BLaER1 treated with 17β-estradiol and CSF1 and Interleukin-3, amounts not matched to agents 10 nM and 100 nM (cell line): ENCODE results near the gene EXOG.

Source experiments
- H3K27ac ChIP-seq, 11 experiments: shearing (Covaris generic); formaldehyde crosslinking; 2 replicates each; pipeline ENCODE4 v1.8.1; 2022
- H3K27me3 ChIP-seq, 11 experiments: shearing (Covaris generic); formaldehyde crosslinking; 2 replicates each; pipeline ENCODE4 v1.8.1; 2022
- H3K36me3 ChIP-seq, 11 experiments: shearing (Covaris generic); formaldehyde crosslinking; 2 replicates each; pipeline ENCODE4 v1.8.1; 2022
- H3K4me1 ChIP-seq, 10 experiments: shearing (Covaris generic); formaldehyde crosslinking; 2 replicates each; pipeline ENCODE4 v1.8.1; 2022
- H3K4me2 ChIP-seq, 11 experiments: shearing (Covaris generic); formaldehyde crosslinking; 2 replicates each; pipeline ENCODE4 v1.8.1; 2022
- H3K4me3 ChIP-seq, 10 experiments: shearing (Covaris generic); formaldehyde crosslinking; 2 replicates each; pipeline ENCODE4 v1.8.1; 2022
- H3K9ac ChIP-seq, 11 experiments: shearing (Covaris generic); formaldehyde crosslinking; 2 replicates each; pipeline ENCODE4 v1.8.1; 2022
- H3K9me3 ChIP-seq, 11 experiments: shearing (Covaris generic); formaldehyde crosslinking; replicated peaks in 1 of 11; 2 replicates each; pipeline ENCODE4 v1.8.1; 2022
- H4K20me1 ChIP-seq, 11 experiments: shearing (Covaris generic); formaldehyde crosslinking; 2 replicates each; pipeline ENCODE4 v1.8.1; 2022
- Cebpa-rat ChIP-seq, 11 experiments: shearing (Covaris generic); IDR thresholded peaks; 2 replicates each; pipeline ENCODE4 v1.8.1; 2022

EXOG gene

DNA sequence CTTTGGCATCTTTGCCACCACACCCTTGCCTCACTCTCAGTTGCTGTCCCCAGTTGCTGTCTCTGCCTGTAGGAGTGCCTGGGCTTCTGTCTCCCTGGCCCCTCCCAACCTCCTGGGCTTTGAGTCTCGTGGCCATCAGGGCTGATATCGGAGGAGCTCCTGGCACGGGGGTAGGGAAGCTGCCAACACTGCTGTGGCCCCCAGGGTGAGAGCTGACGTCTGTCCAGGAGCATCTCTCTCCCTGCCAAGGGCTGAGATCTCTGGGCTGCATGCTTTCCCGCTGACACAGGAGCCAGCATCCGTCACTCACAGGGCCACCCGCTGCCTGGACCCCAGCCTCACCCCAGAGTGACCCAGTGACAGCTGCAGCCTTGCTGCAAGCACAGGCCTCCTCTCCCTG lies 47.4 kb downstream of the EXOG start:
- H3K36me3 ChIP-seq, result no peaks in the 10 kb centered on the region
- H3K4me1 ChIP-seq, result peaks cover 14 to 42% (median 34%) of the 10 kb centered on the region in 10 experiments
- no peak for TF ChIP-seq Cebpa-rat (IDR thresholded peaks at IDR 0.05)

DNA sequence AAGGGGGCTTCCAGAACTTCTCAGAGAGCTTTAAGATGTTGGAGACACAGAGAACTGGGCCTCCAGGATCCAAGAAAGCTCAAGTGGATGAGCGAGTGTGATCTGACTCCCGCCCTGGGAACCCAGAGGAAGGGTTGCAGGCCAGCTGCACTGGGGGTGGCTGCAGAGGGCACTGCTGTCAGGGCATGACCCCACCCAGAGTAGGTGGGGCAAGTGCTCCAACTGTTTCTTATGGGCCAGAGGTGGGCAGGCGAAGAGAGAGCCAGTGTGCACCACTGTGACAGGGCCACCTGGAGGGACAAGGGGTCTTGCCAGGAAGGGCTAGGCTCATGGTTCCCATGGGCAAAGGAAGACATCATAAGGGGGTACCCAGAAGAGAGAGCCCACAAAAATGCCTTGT lies 48.8 kb downstream of the EXOG start:
- H3K4me1 ChIP-seq, result peaks cover 14 to 45% (median 36%) of the 10 kb centered on the region in 10 experiments
- H3K27me3 ChIP-seq, result peaks cover 0 to 20% (median 16%) of the 10 kb centered on the region in 11 experiments; a peak in 14 of 22 replicates
- no peaks in the 10 kb centered on the region for H3K9me3 ChIP-seq
- no peak overlapping the region for H3K27ac ChIP-seq
- H3K4me2 ChIP-seq, result peak overlapping the region in 1 of 11 experiments; percentile 7; a peak in 1 of 22 replicates
- no peak overlapping the region for H3K4me3 ChIP-seq
- no peak overlapping the region for H3K9ac ChIP-seq
- peaks cover 0 to 40% (median 24%) of the 10 kb centered on the region in 11 experiments; a peak in 15 of 22 replicates for H4K20me1 ChIP-seq
- no peaks in the 10 kb centered on the region for H3K36me3 ChIP-seq
- TF ChIP-seq Cebpa-rat (IDR thresholded peaks at IDR 0.05), result no peak

More for the DNA sequence above, 47.4 kb downstream of the EXOG start:
- peaks cover 0 to 53% (median 28%) of the 10 kb centered on the region in 11 experiments; a peak in 15 of 22 replicates for H4K20me1 ChIP-seq
- H3K9me3 ChIP-seq, result no peaks in the 10 kb centered on the region
- no peak overlapping the region for H3K9ac ChIP-seq
- H3K27me3 ChIP-seq, result peaks cover 0 to 20% (median 16%) of the 10 kb centered on the region in 11 experiments; a peak in 14 of 22 replicates
- H3K4me3 ChIP-seq, result no peak overlapping the region
- no peak overlapping the region for H3K27ac ChIP-seq
- peak overlapping the region in 4 of 11 experiments; percentile 86 to 94 (median 90); a peak in 5 of 22 replicates for H3K4me2 ChIP-seq

GRCh38 chr3:38545550-38545949 lies 49.4 kb downstream of the EXOG start:
- Histone ChIP-seq H4K20me1 (peaks cover 0 to 34% (median 24%) of the 10 kb centered on the region in 11 experiments; a peak in 15 of 22 replicates), H3K27ac (no peak overlapping the region), H3K36me3 (no peaks in the 10 kb centered on the region), H3K9me3 (no peaks in the 10 kb centered on the region), H3K4me1 (peaks cover 14 to 45% (median 36%) of the 10 kb centered on the region in 10 experiments), H3K9ac (no peak overlapping the region), H3K4me3 (no peak overlapping the region), H3K4me2 (no peak overlapping the region), H3K27me3 (peaks cover 0 to 20% (median 16%) of the 10 kb centered on the region in 11 experiments; a peak in 14 of 22 replicates)
- TF ChIP-seq Cebpa-rat (IDR thresholded peaks at IDR 0.05), result no peak

DNA sequence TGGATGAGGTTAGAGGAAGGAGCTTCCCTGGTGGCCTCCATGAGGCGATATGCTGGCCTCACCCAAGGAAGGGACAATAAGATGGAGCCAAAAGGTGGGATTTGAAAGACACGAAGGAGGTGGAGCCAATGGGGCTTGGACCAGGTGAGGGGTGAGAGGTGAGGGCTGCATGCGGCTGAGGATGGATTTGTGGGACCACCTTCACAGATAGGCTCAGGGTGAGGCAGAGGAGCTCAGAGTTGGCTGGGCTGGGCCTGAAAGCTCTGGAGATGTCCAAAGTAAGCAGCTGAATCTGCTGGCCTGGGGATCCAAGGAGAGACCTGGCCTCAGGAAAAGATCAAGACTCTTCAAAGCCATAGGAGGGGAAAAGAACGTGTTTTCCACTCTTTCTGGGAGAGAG lies 49.8 kb downstream of the EXOG start:
- peaks cover 0 to 30% (median 24%) of the 10 kb centered on the region in 11 experiments; a peak in 15 of 22 replicates for H4K20me1 ChIP-seq
- H3K4me3 ChIP-seq, result no peak overlapping the region
- peaks cover 0 to 20% (median 16%) of the 10 kb centered on the region in 11 experiments; a peak in 14 of 22 replicates for H3K27me3 ChIP-seq
- no peak overlapping the region for H3K9ac ChIP-seq
- no peak overlapping the region for H3K4me2 ChIP-seq
- no peaks in the 10 kb centered on the region for H3K9me3 ChIP-seq
- no peak for TF ChIP-seq Cebpa-rat (IDR thresholded peaks at IDR 0.05)
- H3K27ac ChIP-seq, result no peak overlapping the region
- no peaks in the 10 kb centered on the region for H3K36me3 ChIP-seq
- H3K4me1 ChIP-seq, result peaks cover 14 to 42% (median 35%) of the 10 kb centered on the region in 10 experiments

- H3K9me3 ChIP-seq, result no peaks in the 10 kb centered on the region
- peaks cover 0 to 19% (median 13%) of the 10 kb centered on the region in 10 experiments; a peak in 15 of 20 replicates for H3K4me1 ChIP-seq
- no peak for TF ChIP-seq Cebpa-rat (IDR thresholded peaks at IDR 0.05)
- H3K27ac ChIP-seq, result no peak overlapping the region
- H3K27me3 ChIP-seq, result peaks cover 0 to 8% (median 5%) of the 10 kb centered on the region in 11 experiments; a peak in 14 of 22 replicates
- peaks cover 0 to 8% (median 4%) of the 10 kb centered on the region in 11 experiments; a peak in 13 of 22 replicates for H4K20me1 ChIP-seq
- H3K4me2 ChIP-seq, result peak overlapping the region; percentile 2 to 81 (median 63); a peak in 19 of 22 replicates
- no peaks in the 10 kb centered on the region for H3K36me3 ChIP-seq
- H3K4me3 ChIP-seq, result no peak overlapping the region
- no peak overlapping the region; a peak in 1 of 22 replicates for H3K9ac ChIP-seq
Observed at GRCh38 chr3:38548154-38548931, 52.2 kb downstream of the EXOG start.

DNA sequence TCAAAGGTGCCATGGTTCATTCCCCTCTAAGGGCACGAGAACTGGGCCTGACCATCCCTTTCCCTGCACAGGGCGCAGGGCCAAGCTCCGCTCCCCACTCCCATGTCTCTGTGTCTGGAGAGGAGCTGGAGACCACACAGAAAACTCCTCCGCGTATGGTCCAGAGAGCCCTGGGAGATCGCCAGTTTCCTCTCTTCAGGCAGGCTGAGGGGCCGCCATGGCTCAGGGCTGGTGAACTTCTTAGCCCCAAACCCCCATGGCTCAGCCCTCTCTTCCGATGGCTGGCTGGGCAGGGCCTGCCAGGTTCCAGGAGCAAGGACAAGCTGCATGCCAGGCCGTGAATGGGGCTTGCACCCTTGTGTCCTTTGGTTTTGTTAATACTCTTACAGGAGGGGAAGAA lies 52.9 kb downstream of the EXOG start:
- H3K4me1 ChIP-seq, result peaks cover 0 to 14% (median 11%) of the 10 kb centered on the region in 10 experiments; a peak in 15 of 20 replicates
- TF ChIP-seq Cebpa-rat (IDR thresholded peaks at IDR 0.05), result no peak
- peaks cover 0 to 7% (median 5%) of the 10 kb centered on the region in 11 experiments; a peak in 11 of 22 replicates for H3K9me3 ChIP-seq
- peaks cover 0 to under 1% (median 0%) of the 10 kb centered on the region in 11 experiments; a peak in 3 of 22 replicates for H4K20me1 ChIP-seq
- peak overlapping the region in 6 of 11 experiments; percentile 63 to 81 (median 74); a peak in 5 of 22 replicates for H3K4me2 ChIP-seq
- peaks cover 0 to under 1% (median 0%) of the 10 kb centered on the region in 11 experiments; a peak in 4 of 22 replicates for H3K27me3 ChIP-seq
- no peaks in the 10 kb centered on the region for H3K36me3 ChIP-seq
- no peak overlapping the region for H3K4me3 ChIP-seq
- no peak overlapping the region for H3K27ac ChIP-seq
- no peak overlapping the region for H3K9ac ChIP-seq

GRCh38 chr3:38549486-38549885 lies 53.3 kb downstream of the EXOG start:
- Histone ChIP-seq H3K4me2 (no peak overlapping the region), H3K27ac (no peak overlapping the region)
- no peak for TF ChIP-seq Cebpa-rat (IDR thresholded peaks at IDR 0.05)

DNA sequence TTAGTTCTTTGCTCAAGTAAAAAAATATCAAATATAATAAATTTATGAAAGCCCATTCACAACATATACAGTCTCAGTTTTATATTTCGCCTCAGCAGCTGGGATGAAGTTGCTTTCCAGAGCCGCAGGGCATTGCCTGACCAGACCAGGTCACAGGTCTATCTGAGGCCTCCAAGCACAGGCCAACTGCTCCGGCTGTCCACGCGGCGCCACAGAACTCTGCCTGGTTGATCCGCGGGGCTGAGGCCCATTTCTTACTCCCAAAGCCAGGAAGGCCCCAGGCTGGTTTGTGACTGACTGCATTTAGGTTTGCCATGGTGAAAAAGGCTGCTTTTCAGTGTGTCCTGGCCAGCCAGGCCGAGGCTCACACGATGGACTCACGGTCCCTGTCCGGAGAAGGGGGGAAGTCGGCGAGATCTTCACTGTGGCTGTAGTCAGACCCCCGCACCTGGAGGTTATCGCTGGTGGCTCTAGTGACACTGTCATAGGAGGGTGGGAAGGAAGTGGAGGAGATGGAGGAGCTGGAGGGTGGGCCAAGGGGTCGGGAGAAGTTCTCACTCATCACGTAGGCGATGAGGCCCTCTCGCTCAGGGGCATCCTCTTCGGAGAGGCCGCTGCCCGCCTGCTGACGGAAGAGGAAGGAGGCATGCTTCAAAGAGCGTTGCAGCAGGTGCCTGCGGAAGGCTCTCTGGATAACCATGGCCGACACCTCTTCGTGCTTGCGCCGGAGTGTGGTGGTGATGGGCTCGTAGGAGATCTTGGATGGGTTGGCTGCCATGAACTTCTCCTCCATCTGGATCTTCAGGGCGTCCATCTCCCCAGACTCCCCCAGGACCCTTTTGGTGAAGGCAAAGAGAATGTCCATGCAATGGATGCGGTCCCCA lies 54.1 kb downstream of the EXOG start:
- Histone ChIP-seq H3K9ac (no peak overlapping the region), H3K4me2 (no peak overlapping the region), H3K4me1 (peaks cover 0 to 14% (median 11%) of the 10 kb centered on the region in 10 experiments; a peak in 15 of 20 replicates), H3K27ac (no peak overlapping the region), H4K20me1 (no peaks in the 10 kb centered on the region; a peak in 1 of 22 replicates), H3K4me3 (no peak overlapping the region), H3K36me3 (no peaks in the 10 kb centered on the region), H3K9me3 (peaks cover 0 to 12% (median 10%) of the 10 kb centered on the region in 11 experiments; a peak in 11 of 22 replicates), H3K27me3 (no peaks in the 10 kb centered on the region)
- TF ChIP-seq Cebpa-rat (IDR thresholded peaks at IDR 0.05), result no peak

More at GRCh38 chr3:38549486-38549885, 53.3 kb downstream of the EXOG start:
- Histone ChIP-seq H3K4me3 (no peak overlapping the region), H3K27me3 (no peaks in the 10 kb centered on the region), H3K4me1 (peaks cover 0 to 14% (median 11%) of the 10 kb centered on the region in 10 experiments; a peak in 15 of 20 replicates), H3K9me3 (peaks cover 0 to 11% (median 9%) of the 10 kb centered on the region in 11 experiments; a peak in 11 of 22 replicates), H3K36me3 (no peaks in the 10 kb centered on the region), H3K9ac (no peak overlapping the region), H4K20me1 (no peaks in the 10 kb centered on the region; a peak in 1 of 22 replicates)
